Measurements from ENCODE around the gene ZRANB1. TPM values are rescaled to one million over a fixed set of nuclear protein-coding genes. Genes with fewer than 3 reads are reported as not detected.

The ZRANB1 gene
- total and polyA plus RNA-seq, 2 of the 4 experiments (the other 2 are of a cell fraction): 11.2 to 24.7 TPM

GRCh38 chr10:125029584-125030242 is 87.8 kb downstream of the ZRANB1 start:
- no TSS peak for BruUV-seq (replicated peaks)
- POLR2A ChIA-PET (ENCODE audit: unreplicated experiment): no interaction called here
- peaks cover 47% of the 10 kb centered on the region for H3K9me1 ChIP-seq (ENCODE audit: insufficient read depth, low read length)
- H3K14ac ChIP-seq (replicated peaks; ENCODE audit: low read depth, low read length): no peak overlapping the region
- no peaks in the 10 kb centered on the region for H3K9me3 ChIP-seq (ENCODE audit: control insufficient read depth, insufficient read depth, low read length)
- dilution Hi-C loops (cut with HindIII; ENCODE audit: low sequenced_read_pairs, unreplicated experiment): no loop called here
- H3K36me3 ChIP-seq (ENCODE audit: control insufficient read depth, insufficient read depth, low read length): peaks cover 13% of the 10 kb centered on the region; the same call in 1 of the 2 replicates
- TF ChIP-seq SMC3 (IDR thresholded peaks at IDR 0.05; ENCODE audit: low read depth, low read length): no peak
- peak; percentile 26; the same call in 1 of the 2 replicates for TF ChIP-seq BHLHE40 (IDR thresholded peaks at IDR 0.05; ENCODE audit: low read depth, low read length)
- TF ChIP-seq FOS (IDR thresholded peaks at IDR 0.05; ENCODE audit: low read depth, low read length): peak; percentile 56; the same call in 1 of the 2 replicates
- peak; percentile 39 for TF ChIP-seq RCOR1 (IDR thresholded peaks at IDR 0.05; ENCODE audit: insufficient replicate concordance, low read length)
- no peak overlapping the region for H3K4me3 ChIP-seq (ENCODE audit: insufficient read depth, low read depth, low read length)
- H4K91ac ChIP-seq (ENCODE audit: insufficient read depth, low read depth, low read length): no peak overlapping the region
- no peak overlapping the region for H4K8ac ChIP-seq (ENCODE audit: low read depth in 2 of 2, low read length in 2 of 2)
- H3K56ac ChIP-seq (ENCODE audit: extremely low read depth, insufficient read depth, low read length): no peak overlapping the region
- H3K23ac ChIP-seq (ENCODE audit: low read depth, low read length): no peak overlapping the region
- no peak overlapping the region for H2AFZ ChIP-seq (replicated peaks; ENCODE audit: low read length, poor library complexity)
- H3K27me3 ChIP-seq (ENCODE audit: control insufficient read depth, insufficient read depth, low read length): no peaks in the 10 kb centered on the region
- no peak overlapping the region for H3K4ac ChIP-seq (ENCODE audit: low read depth, low read length)
- H2BK15ac ChIP-seq (ENCODE audit: low read depth, low read length): no peak overlapping the region
- intact Hi-C loops (cut with micrococcal nuclease): loop anchor here (2.0 kb wide), 1 partner anchor 29 kb away; no protein-coding TSS in a partner anchor
- in situ Hi-C loops (cut with MboI; ENCODE audit: low sequenced_read_pairs): no loop called here
- ATAC-seq (ENCODE audit: low read depth): peak; percentile 77
- no peak overlapping the region for H2BK5ac ChIP-seq (ENCODE audit: low read depth, low read length, poor library complexity, severe bottlenecking)
- H3K4me2 ChIP-seq (ENCODE audit: low read depth, low read length): no peak overlapping the region; the same call in 1 of the 2 replicates
- H3K27ac ChIP-seq (ENCODE audit: insufficient read depth, low read length): no peak overlapping the region
- H4K5ac ChIP-seq (ENCODE audit: low read depth, low read length): no peak overlapping the region
- peaks cover 24% of the 10 kb centered on the region for H3K4me1 ChIP-seq (ENCODE audit: control insufficient read depth, insufficient read depth, low read length)
- H2BK120ac ChIP-seq (ENCODE audit: low read depth, low read length): no peak overlapping the region
- H2AK9ac ChIP-seq (replicated peaks; ENCODE audit: low read depth, low read length, poor library complexity): no peak overlapping the region
- H2AK5ac ChIP-seq (ENCODE audit: low read depth, low read length): no peak overlapping the region
- CTCF ChIA-PET: interaction anchor here (0.5 kb wide), 1 partner anchor 243 kb away, joined by 3 read pairs; no protein-coding TSS in a partner anchor
- H3K18ac ChIP-seq (ENCODE audit: low read depth, low read length): no peak overlapping the region
- no peak overlapping the region for H2BK20ac ChIP-seq (ENCODE audit: low read depth, low read length)
- H3K9ac ChIP-seq (ENCODE audit: low read depth, low read length): no peak overlapping the region
- WGBS, 2 experiments (ENCODE audit: extremely low coverage in 2 of 2, insufficient read length in 1 of 2): 85% methylated on average over 2 of the region's 7 CpGs; no CpG with 5 or more reads in 1 of the 2 experiments
- DNase-seq: peak; percentile 84
- peaks cover 89% of the 10 kb centered on the region for H4K20me1 ChIP-seq (ENCODE audit: insufficient read depth, low read length)
- H3K79me1 ChIP-seq (ENCODE audit: low read depth in 1 of 2, low read length in 2 of 2): peaks cover 47 to 94% of the 10 kb centered on the region in 2 experiments

Data from IMR-90 (cell line).